Upper lobe of right lung (tissue), 1 donor: ENCODE data around the gene NOL8. TPM values are rescaled to one million over a fixed set of nuclear protein-coding genes. Genes with fewer than 3 reads are reported as not detected.

ENCODE experiments used
- ATAC-seq: fragments of 200-7000 bp; cut with Tn5 transposase; one replicate; pipeline ENCODE4 v1.9.1; 2020; ENCODE audit warnings: mild to moderate bottlenecking, moderate library complexity
- DNase-seq: peaks from one replicate; pipeline ENCODE4 v3.0.0-alpha.2; 2020
- H3K27ac ChIP-seq: fragments of 200-600 bp; one replicate; pipeline ENCODE4 v1.8.0; 2022
- H3K27me3 ChIP-seq: fragments of 200-600 bp; one replicate; pipeline ENCODE4 v1.8.0; 2022; ENCODE audit warnings: mild to moderate bottlenecking
- H3K36me3 ChIP-seq: fragments of 200-600 bp; one replicate; pipeline ENCODE4 v1.8.0; 2022
- H3K4me1 ChIP-seq: fragments of 200-600 bp; one replicate; pipeline ENCODE4 v1.8.0; 2022
- H3K4me3 ChIP-seq: fragments of 200-600 bp; one replicate; pipeline ENCODE4 v1.8.0; 2022; ENCODE audit warnings: mild to moderate bottlenecking
- H3K9me3 ChIP-seq: fragments of 200-600 bp; one replicate; pipeline ENCODE4 v1.8.0; 2022
- CTCF ChIP-seq: fragments of 200-600 bp; IDR thresholded peaks from one replicate; pipeline ENCODE4 v1.8.0; 2022; ENCODE audit warnings: antibody characterized with exemption
- intact Hi-C: fragments of 100-400 bp; cut with DNase I; formaldehyde crosslinking; loops from one replicate; pipeline ENCODE4 v1.11.0; 2022
- total RNA-seq: library from RNA; stranded (reverse); fragmentation: NEBNext Ultra II Directional; extraction: Animal tissue kit (Norgen Biotek cat#: 25700); gene quantifications from one replicate; pipeline ENCODE4 v1.2.1, GENCODE V29; 2021
- donor health status: DM: no; HTN: yes; CAD: no; lungs with severe emphysema.

Gene NOL8
- total RNA-seq, 1 donor from 2014 or later = 34.2 TPM

- H3K4me1 ChIP-seq = no peaks in the 10 kb centered on the region
- peaks cover 100% of the 10 kb centered on the region for H3K36me3 ChIP-seq
- DNase-seq (no peak), ATAC-seq (no peak)
- TF ChIP-seq CTCF = no peak
- no peak overlapping the region for H3K27ac ChIP-seq
- H3K27me3 ChIP-seq = no peaks in the 10 kb centered on the region
- intact Hi-C loops = no loop called here
- no peaks in the 10 kb centered on the region for H3K9me3 ChIP-seq
- no peak overlapping the region for H3K4me3 ChIP-seq
Measured at GRCh38 chr9:92279302-92279701, 45.8 kb downstream of the NOL8 start.

- intact Hi-C loops = no loop called here
- Histone ChIP-seq H3K9me3 (no peaks in the 10 kb centered on the region), H3K4me1 (no peaks in the 10 kb centered on the region), H3K4me3 (no peak overlapping the region), H3K27ac (no peak overlapping the region), H3K36me3 (peaks cover 100% of the 10 kb centered on the region), H3K27me3 (no peaks in the 10 kb centered on the region)
- no peak for TF ChIP-seq CTCF
- ATAC-seq (no peak), DNase-seq (no peak)
Measured at GRCh38 chr9:92278110-92278509, 47.0 kb downstream of the NOL8 start.

GRCh38 chr9:92276331-92277032 lies 48.7 kb downstream of the NOL8 start:
- intact Hi-C loops = no loop called here
- no peaks in the 10 kb centered on the region for H3K9me3 ChIP-seq
- no peaks in the 10 kb centered on the region for H3K4me1 ChIP-seq
- no peaks in the 10 kb centered on the region for H3K27me3 ChIP-seq
- no peak overlapping the region for H3K27ac ChIP-seq
- DNase-seq = no peak
- TF ChIP-seq CTCF = no peak
- ATAC-seq = no peak
- H3K36me3 ChIP-seq = peaks cover 99% of the 10 kb centered on the region
- no peak overlapping the region for H3K4me3 ChIP-seq

GRCh38 chr9:92275541-92275940 lies 49.6 kb downstream of the NOL8 start:
- Histone ChIP-seq H3K36me3 (peaks cover 99% of the 10 kb centered on the region), H3K9me3 (no peaks in the 10 kb centered on the region), H3K4me3 (no peak overlapping the region), H3K4me1 (no peaks in the 10 kb centered on the region), H3K27me3 (no peaks in the 10 kb centered on the region), H3K27ac (no peak overlapping the region)
- DNase-seq (no peak), ATAC-seq (peak; percentile 31)
- intact Hi-C loops = no loop called here
- no peak for TF ChIP-seq CTCF

GRCh38 chr9:92270511-92270910 lies 54.6 kb downstream of the NOL8 start:
- Histone ChIP-seq H3K36me3 (peaks cover 99% of the 10 kb centered on the region), H3K4me1 (no peaks in the 10 kb centered on the region), H3K27me3 (no peaks in the 10 kb centered on the region), H3K27ac (no peak overlapping the region), H3K9me3 (no peaks in the 10 kb centered on the region), H3K4me3 (no peak overlapping the region)
- no peak for DNase-seq
- intact Hi-C loops = no loop called here
- no peak for ATAC-seq
- no peak for TF ChIP-seq CTCF

- intact Hi-C loops = no loop called here
- peaks cover 100% of the 10 kb centered on the region for H3K36me3 ChIP-seq
- ATAC-seq = no peak
Measured at GRCh38 chr9:92266486-92266885, 58.7 kb downstream of the NOL8 start.

More at GRCh38 chr9:92266486-92266885, 58.7 kb downstream of the NOL8 start:
- H3K9me3 ChIP-seq = no peaks in the 10 kb centered on the region
- TF ChIP-seq CTCF = no peak
- no peak overlapping the region for H3K27ac ChIP-seq
- no peak for DNase-seq
- no peak overlapping the region for H3K4me3 ChIP-seq
- no peaks in the 10 kb centered on the region for H3K27me3 ChIP-seq
- no peaks in the 10 kb centered on the region for H3K4me1 ChIP-seq
